IPS-20b (cell line): ENCODE measurements around the gene RPH3AL.
"Not testable (repeated sequence)": the region's sequence is repeated elsewhere in the genome, so short reads cannot be mapped to it uniquely, and the experiment has no call there.

Experiments used
- H3K27ac ChIP-seq: one replicate; pipeline ENCODE4 v1.5.1; 2013; ENCODE audit warnings: low read length
- H3K27me3 ChIP-seq: 2 replicates; pipeline ENCODE4 v1.6.1; 2013; ENCODE audit warnings: mild to moderate bottlenecking, low read length, inconsistent platforms; ENCODE audit not compliant: insufficient read depth
- H3K36me3 ChIP-seq: 2 replicates; pipeline ENCODE4 v1.6.1; 2013; ENCODE audit warnings: low read depth, mild to moderate bottlenecking, inconsistent platforms, low read length, moderate library complexity; ENCODE audit not compliant: insufficient read depth
- H3K4me1 ChIP-seq: 2 replicates; pipeline ENCODE4 v1.6.1; 2013; ENCODE audit warnings: mild to moderate bottlenecking, control low read depth, inconsistent platforms, low read length, moderate library complexity; ENCODE audit not compliant: insufficient read depth
- H3K4me3 ChIP-seq: 2 replicates; pipeline ENCODE4 v1.5.1; 2013; ENCODE audit warnings: mild to moderate bottlenecking, low read length, inconsistent platforms
- H3K9ac ChIP-seq: 2 replicates; pipeline ENCODE4 v1.6.1; 2013; ENCODE audit warnings: low read depth, mild to moderate bottlenecking, inconsistent platforms, low read length, moderate library complexity
- H3K9me3 ChIP-seq: 2 replicates; pipeline ENCODE4 v1.6.1; 2013; ENCODE audit warnings: mild to moderate bottlenecking, low read depth, low read length, inconsistent platforms; ENCODE audit not compliant: insufficient read depth

Gene RPH3AL

GRCh38 chr17:173166-173911 lies 179.3 kb downstream of the RPH3AL start:
- H3K27ac ChIP-seq, result no peak overlapping the region
- H3K9me3 ChIP-seq, result no peaks in the 10 kb centered on the region
- H3K9ac ChIP-seq, result no peak overlapping the region
- no peak overlapping the region for H3K4me3 ChIP-seq
- no peaks in the 10 kb centered on the region for H3K36me3 ChIP-seq
- H3K27me3 ChIP-seq, result peaks cover 12% of the 10 kb centered on the region
- H3K4me1 ChIP-seq, result no peaks in the 10 kb centered on the region

DNA sequence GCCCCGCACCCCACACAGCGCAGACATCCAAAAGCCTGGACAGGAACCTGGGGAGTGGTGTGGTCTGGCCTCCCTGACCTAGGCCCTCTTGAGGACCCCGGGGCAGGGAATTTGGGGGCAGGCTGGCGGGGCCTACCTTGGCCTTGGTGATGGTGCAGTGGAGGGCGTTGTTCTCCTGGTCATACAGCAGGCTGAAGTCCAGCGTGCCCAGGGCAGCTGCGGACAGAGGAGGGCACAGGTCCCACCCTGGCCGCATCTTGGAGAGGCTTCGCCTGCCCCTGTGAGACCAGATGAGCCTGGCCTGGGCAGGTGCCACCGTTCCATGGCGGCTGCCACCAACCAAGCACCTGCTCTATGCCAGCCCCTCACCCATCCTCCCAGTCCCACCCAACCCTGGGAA lies 180.2 kb downstream of the RPH3AL start:
- no peak overlapping the region for H3K4me3 ChIP-seq
- H3K9me3 ChIP-seq, result no peaks in the 10 kb centered on the region
- no peaks in the 10 kb centered on the region for H3K36me3 ChIP-seq
- no peak overlapping the region for H3K9ac ChIP-seq
- H3K27ac ChIP-seq, result no peak overlapping the region
- H3K27me3 ChIP-seq, result peaks cover 3% of the 10 kb centered on the region
- H3K4me1 ChIP-seq, result no peaks in the 10 kb centered on the region

DNA sequence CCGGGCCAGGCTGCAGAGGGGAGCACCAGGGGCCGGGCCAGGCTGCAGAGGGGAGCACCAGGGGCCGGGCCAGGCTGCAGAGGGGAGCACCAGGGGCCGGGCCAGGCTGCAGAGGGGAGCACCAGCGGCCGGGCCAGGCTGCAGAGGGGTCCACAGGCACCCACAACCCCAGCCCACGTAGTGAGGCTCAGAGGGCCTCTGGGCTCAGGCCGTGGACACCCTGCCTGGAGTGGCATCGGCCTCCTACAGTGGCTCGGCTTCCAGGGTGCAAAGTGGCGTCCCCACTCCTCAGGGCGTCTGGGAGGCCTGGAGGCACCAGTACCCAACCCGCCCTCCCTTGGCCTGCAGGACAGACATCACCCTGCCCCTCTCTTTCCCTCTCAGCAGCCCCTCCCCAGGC lies 180.7 kb downstream of the RPH3AL start:
- H3K9ac ChIP-seq, result no peak overlapping the region
- no peaks in the 10 kb centered on the region for H3K9me3 ChIP-seq
- H3K4me3 ChIP-seq, result no peak overlapping the region
- no peak overlapping the region for H3K27ac ChIP-seq
- H3K4me1 ChIP-seq, result no peaks in the 10 kb centered on the region
- H3K36me3 ChIP-seq, result no peaks in the 10 kb centered on the region
- H3K27me3 ChIP-seq, result no peaks in the 10 kb centered on the region

GRCh38 chr17:170130-170670 lies 182.4 kb downstream of the RPH3AL start:
- H3K27ac ChIP-seq, result no peak overlapping the region
- H3K36me3 ChIP-seq, result no peaks in the 10 kb centered on the region
- no peaks in the 10 kb centered on the region for H3K9me3 ChIP-seq
- no peaks in the 10 kb centered on the region for H3K27me3 ChIP-seq
- no peak overlapping the region for H3K4me3 ChIP-seq
- no peak overlapping the region for H3K9ac ChIP-seq
- H3K4me1 ChIP-seq, result no peaks in the 10 kb centered on the region

GRCh38 chr17:168614-169013 lies 184.0 kb downstream of the RPH3AL start:
- H3K36me3 ChIP-seq, H3K27ac ChIP-seq, H3K9ac ChIP-seq, H3K4me3 ChIP-seq, H3K27me3 ChIP-seq, H3K4me1 ChIP-seq, H3K9me3 ChIP-seq: not testable (repeated sequence)

DNA sequence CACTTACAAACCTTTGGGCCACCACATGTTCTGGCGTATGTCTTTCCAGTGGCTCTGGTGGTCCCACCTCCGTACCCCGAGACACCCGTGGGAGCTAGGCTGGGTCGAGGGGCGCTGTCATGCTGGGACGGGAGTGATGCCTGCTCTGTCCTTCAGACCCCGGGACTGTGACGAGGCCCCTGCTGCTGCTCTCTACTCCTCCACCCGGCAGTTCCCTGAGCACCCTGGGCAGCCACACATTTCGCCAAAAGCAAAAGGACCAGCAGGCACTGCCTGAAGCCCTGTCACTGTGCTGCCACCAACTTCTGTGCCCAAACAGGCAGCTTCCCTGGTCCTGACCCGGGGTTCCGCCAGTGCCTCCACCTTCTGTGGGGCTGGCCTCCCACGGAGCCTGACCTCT lies 186.7 kb downstream of the RPH3AL start:
- Histone ChIP-seq H3K4me1 (no peaks in the 10 kb centered on the region), H3K36me3 (no peaks in the 10 kb centered on the region), H3K9me3 (no peaks in the 10 kb centered on the region), H3K27ac (no peak overlapping the region), H3K27me3 (no peaks in the 10 kb centered on the region), H3K9ac (no peak overlapping the region), H3K4me3 (no peak overlapping the region)

- no peaks in the 10 kb centered on the region for H3K9me3 ChIP-seq
- H3K27ac ChIP-seq, result no peak overlapping the region
- H3K36me3 ChIP-seq, result no peaks in the 10 kb centered on the region
- no peak overlapping the region for H3K4me3 ChIP-seq
- H3K4me1 ChIP-seq, result no peaks in the 10 kb centered on the region
- no peaks in the 10 kb centered on the region for H3K27me3 ChIP-seq
- no peak overlapping the region for H3K9ac ChIP-seq
These were observed 188.0 kb downstream of the RPH3AL start for GRCh38 chr17:164303-165235.

DNA sequence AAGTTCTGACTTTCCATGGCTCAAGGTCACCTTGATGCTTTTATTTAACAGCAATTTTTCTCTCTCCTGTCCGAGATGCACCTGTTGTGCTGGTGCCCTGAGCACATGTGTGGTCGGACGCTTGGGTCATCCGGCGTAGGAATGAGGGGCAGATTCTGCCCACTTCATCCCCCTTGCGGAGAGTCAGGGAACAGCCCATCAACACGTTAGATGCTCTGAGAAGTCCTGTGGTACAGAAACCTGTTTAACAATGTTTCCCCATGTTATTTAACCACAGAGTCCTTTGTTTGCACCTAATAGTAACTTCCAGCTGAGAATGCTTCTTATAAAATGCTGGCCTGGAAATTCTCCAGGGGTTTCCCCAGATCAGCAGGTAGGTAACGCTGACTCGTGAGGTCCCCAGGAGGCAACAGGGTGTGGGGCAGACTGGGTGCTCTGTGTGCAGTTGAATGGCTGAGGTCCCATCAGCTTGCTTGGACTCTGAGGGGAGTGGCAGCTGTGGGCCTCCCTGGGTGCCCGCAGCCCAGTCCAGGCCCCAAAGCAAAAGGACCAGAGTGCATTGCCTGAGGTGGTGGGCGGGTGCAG lies 189.0 kb downstream of the RPH3AL start:
- Histone ChIP-seq H3K9me3 (no peaks in the 10 kb centered on the region), H3K27ac (no peak overlapping the region), H3K27me3 (no peaks in the 10 kb centered on the region), H3K36me3 (no peaks in the 10 kb centered on the region), H3K4me1 (no peaks in the 10 kb centered on the region), H3K4me3 (no peak overlapping the region), H3K9ac (no peak overlapping the region)

- H3K9me3 ChIP-seq, result no peaks in the 10 kb centered on the region
- H3K9ac ChIP-seq, result no peak overlapping the region
- H3K27me3 ChIP-seq, result no peaks in the 10 kb centered on the region
- H3K4me1 ChIP-seq, result no peaks in the 10 kb centered on the region
- no peak overlapping the region for H3K4me3 ChIP-seq
- H3K36me3 ChIP-seq, result no peaks in the 10 kb centered on the region
- H3K27ac ChIP-seq, result no peak overlapping the region
These were observed 189.9 kb downstream of the RPH3AL start for GRCh38 chr17:162689-163088.
